Suprapubic skin (tissue), 3 donors: Measurements from ENCODE around the gene PRDX2.

Source experiments
- CTCF ChIP-seq, 2 donors: fragments of 200-600 bp in 1 of 2; fragments of 450-650 bp in 1 of 2; sonication (generic) in 1 of 2; IDR thresholded peaks; one replicate each; pipeline ENCODE4 v1.5.1; 2016 to 2019; ENCODE audit warnings: antibody characterized with exemption in 2 of 2, mild to moderate bottlenecking in 1 of 2, moderate library complexity in 1 of 2
- POLR2A ChIP-seq, 2 donors: fragments of 450-650 bp; IDR thresholded peaks; one replicate each; pipeline ENCODE4 v1.6.1; 2017; ENCODE audit warnings: antibody characterized with exemption in 2 of 2, mild to moderate bottlenecking in 2 of 2, moderate library complexity in 2 of 2

GRCh38 chr19:12802267-12803106 lies 887 bp upstream of the PRDX2 start:
- TF ChIP-seq CTCF (IDR thresholded peaks at IDR 0.05) (no peak), POLR2A (IDR thresholded peaks at IDR 0.05) (no peak)
